Activated naive CD4-positive, alpha-beta T cell (primary cell): ENCODE data around the gene NRM.
"Not testable (repeated sequence)": the region's sequence is repeated elsewhere in the genome, so short reads cannot be mapped to it uniquely, and the experiment has no call there.

ENCODE experiments used
- DNase-seq, 4 experiments: peaks; one replicate each; lab custom pipeline; 2025; lab: John Stamatoyannopoulos, UW

The NRM gene

GRCh38 chr6:30666300-30666699, 24.5 kb downstream of the NRM start:
- not testable (repeated sequence) for DNase-seq

- DNase-seq, result no peak
Measured at GRCh38 chr6:30664994-30665767, 25.6 kb downstream of the NRM start.

GRCh38 chr6:30657922-30658321, 32.9 kb downstream of the NRM start:
- DNase-seq, result not testable (repeated sequence)

GRCh38 chr6:30657454-30657853, 33.3 kb downstream of the NRM start:
- DNase-seq, result no peak

- DNase-seq, result no peak
Measured at GRCh38 chr6:30656513-30656912, 34.3 kb downstream of the NRM start.

GRCh38 chr6:30655743-30656094, 35.1 kb downstream of the NRM start:
- no peak for DNase-seq

GRCh38 chr6:30654798-30655742, 35.7 kb downstream of the NRM start:
- DNase-seq, result no peak

GRCh38 chr6:30651143-30651542, 39.6 kb downstream of the NRM start:
- DNase-seq, result no peak

- DNase-seq, result peak; percentile 32 to 84 (median 73)
Measured at GRCh38 chr6:30647242-30648116, 43.3 kb downstream of the NRM start.

- DNase-seq, result peak; percentile 85 to 93 (median 87)
Measured at GRCh38 chr6:30646450-30647241, 44.1 kb downstream of the NRM start, which contains the start of gene C6orf136. C6orf136 (plus strand) TSS chr6:30647133; CDS start chr6:30647232, 99 bp downstream.

- DNase-seq, result no peak
Measured at GRCh38 chr6:30645989-30646388, 44.8 kb downstream of the NRM start.

GRCh38 chr6:30644769-30645168, 46.0 kb downstream of the NRM start:
- DNase-seq, result no peak

- no peak for DNase-seq
Measured at GRCh38 chr6:30643656-30644055, 47.1 kb downstream of the NRM start.

- no peak for DNase-seq
Measured at GRCh38 chr6:30641048-30641447, 49.7 kb downstream of the NRM start.

- no peak for DNase-seq
Measured at GRCh38 chr6:30640481-30640880, 50.3 kb downstream of the NRM start.
